Activated B cell treated with CpG ODN at 0.5 μM for 24 hours (primary cell): ENCODE results near the gene TP63. TPM values are rescaled to one million over a fixed set of nuclear protein-coding genes. Genes with fewer than 3 reads are reported as not detected.

Experiments used
- ATAC-seq: fragments of 200-7000 bp; cut with Tn5 transposase; one replicate; pipeline ENCODE4 v1.10.0; 2021; ENCODE audit warnings: low read depth, mild to moderate bottlenecking, moderate library complexity
- CTCF ChIA-PET: fragments of 350-600 bp; sonication (Branson Sonifier 250); formaldehyde crosslinking; loops from one replicate; lab custom pipeline; 2021; ENCODE audit warnings: antibody characterized with exemption; lab: Charles Lee
- POLR2A ChIA-PET: fragments of 350-600 bp; sonication (Branson Sonifier 250); formaldehyde crosslinking; loops from one replicate; lab custom pipeline; 2021; ENCODE audit warnings: antibody characterized with exemption; lab: Charles Lee
- DNase-seq: peaks from one replicate; pipeline ENCODE4 v3.0.0; 2022
- H3K27ac Mint-ChIP-seq: one replicate; pipeline ENCODE4 v1.8.0; 2020; ENCODE audit warnings: mixed read lengths
- H3K27me3 Mint-ChIP-seq: one replicate; pipeline ENCODE4 v1.8.0; 2021; ENCODE audit warnings: mixed read lengths
- H3K36me3 Mint-ChIP-seq: one replicate; pipeline ENCODE4 v1.8.0; 2021; ENCODE audit warnings: low read depth, mixed read lengths
- H3K4me1 Mint-ChIP-seq: one replicate; pipeline ENCODE4 v1.8.0; 2021; ENCODE audit warnings: mixed read lengths
- H3K4me3 Mint-ChIP-seq: one replicate; pipeline ENCODE4 v1.8.0; 2020; ENCODE audit warnings: mild to moderate bottlenecking, mixed read lengths
- H3K9me3 Mint-ChIP-seq: one replicate; pipeline ENCODE4 v1.8.0; 2020; ENCODE audit warnings: mixed read lengths
- intact Hi-C: fragments of 100-400 bp; cut with micrococcal nuclease; formaldehyde crosslinking; loops from one replicate; pipeline ENCODE4 v1.15.1; 2024
- total RNA-seq: library from RNA; stranded (reverse); gene quantifications from 2 replicates; pipeline ENCODE4 v1.2.3, GENCODE V29; 2022
- TF ChIP-seq, protein P1 (sequence below): fragments of 200-600 bp; IDR thresholded peaks from one replicate; pipeline ENCODE4 v1.8.0; 2022; ENCODE audit warnings: antibody characterized with exemption, mild to moderate bottlenecking

TP63 gene
- total RNA-seq, 1 donor from 2014 or later, result 3.9 TPM

DNA sequence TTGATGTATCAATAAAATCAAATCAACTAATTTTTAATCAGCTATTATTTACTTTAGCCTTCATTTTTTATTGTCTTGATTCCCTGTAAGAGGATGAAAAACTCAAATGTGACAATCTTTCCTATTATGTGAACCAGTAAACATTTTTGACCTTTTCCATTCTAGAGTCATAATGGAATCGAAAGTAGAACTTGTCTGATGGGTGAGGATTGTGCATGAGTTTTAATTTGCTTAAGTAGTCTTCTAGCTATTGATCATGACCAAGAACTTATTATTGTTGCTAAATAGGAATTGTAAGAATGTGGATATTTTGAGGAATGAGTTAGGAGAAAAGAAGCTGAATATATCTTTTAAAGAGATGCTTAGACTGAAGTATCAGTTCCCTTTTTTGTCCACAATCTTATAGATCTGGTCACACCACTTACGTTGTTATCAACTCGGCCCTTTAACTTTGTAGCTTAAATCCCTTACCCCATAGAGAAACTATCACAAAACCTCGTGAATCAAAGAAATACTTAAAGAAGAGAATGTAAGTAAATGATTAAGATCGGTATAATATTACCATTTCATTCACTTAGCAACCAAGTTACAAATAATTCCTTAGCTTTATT, 147.3 kb downstream of the TP63 start:
- no peak overlapping the region for H3K27ac Mint-ChIP-seq
- intact Hi-C loops, result no loop called here
- TF ChIP-seq, protein P1, sequence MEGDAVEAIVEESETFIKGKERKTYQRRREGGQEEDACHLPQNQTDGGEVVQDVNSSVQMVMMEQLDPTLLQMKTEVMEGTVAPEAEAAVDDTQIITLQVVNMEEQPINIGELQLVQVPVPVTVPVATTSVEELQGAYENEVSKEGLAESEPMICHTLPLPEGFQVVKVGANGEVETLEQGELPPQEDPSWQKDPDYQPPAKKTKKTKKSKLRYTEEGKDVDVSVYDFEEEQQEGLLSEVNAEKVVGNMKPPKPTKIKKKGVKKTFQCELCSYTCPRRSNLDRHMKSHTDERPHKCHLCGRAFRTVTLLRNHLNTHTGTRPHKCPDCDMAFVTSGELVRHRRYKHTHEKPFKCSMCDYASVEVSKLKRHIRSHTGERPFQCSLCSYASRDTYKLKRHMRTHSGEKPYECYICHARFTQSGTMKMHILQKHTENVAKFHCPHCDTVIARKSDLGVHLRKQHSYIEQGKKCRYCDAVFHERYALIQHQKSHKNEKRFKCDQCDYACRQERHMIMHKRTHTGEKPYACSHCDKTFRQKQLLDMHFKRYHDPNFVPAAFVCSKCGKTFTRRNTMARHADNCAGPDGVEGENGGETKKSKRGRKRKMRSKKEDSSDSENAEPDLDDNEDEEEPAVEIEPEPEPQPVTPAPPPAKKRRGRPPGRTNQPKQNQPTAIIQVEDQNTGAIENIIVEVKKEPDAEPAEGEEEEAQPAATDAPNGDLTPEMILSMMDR, result no peak

DNA sequence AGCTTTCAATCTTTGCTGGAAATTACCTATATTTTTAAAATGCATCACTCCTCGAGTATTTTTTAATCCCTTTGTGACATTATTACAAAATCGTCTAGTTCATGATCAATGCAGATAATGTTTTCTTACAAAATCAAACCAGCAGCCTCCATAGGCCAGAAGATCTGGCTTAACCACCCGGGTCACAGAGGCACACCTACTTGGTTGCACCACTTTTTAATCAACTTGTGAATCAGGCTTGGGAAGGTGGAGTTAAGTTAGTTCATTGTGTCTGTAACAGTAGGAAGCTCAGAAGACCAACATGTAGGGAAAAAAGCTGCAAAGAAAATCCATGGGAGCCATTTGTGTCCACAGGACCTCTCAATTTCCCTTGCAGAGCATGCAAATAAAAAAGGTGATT, 148.0 kb downstream of the TP63 start:
- no peak for ATAC-seq
- intact Hi-C loops, result no loop called here
- no peak for DNase-seq
- Mint-ChIP-seq H3K4me1 (no peaks in the 10 kb centered on the region), H3K36me3 (no peaks in the 10 kb centered on the region), H3K27ac (no peak overlapping the region), H3K4me3 (no peak overlapping the region), H3K9me3 (no peaks in the 10 kb centered on the region), H3K27me3 (no peaks in the 10 kb centered on the region)
- ChIA-PET POLR2A (no interaction called here), CTCF (interaction anchor here (0.9 kb wide), 1 partner anchor 15 kb away, joined by 3 read pairs; no protein-coding TSS in a partner anchor)
- TF ChIP-seq, protein P1, result no peak

More for the DNA sequence above, 147.3 kb downstream of the TP63 start:
- Mint-ChIP-seq H3K9me3 (no peaks in the 10 kb centered on the region), H3K4me3 (no peak overlapping the region), H3K36me3 (no peaks in the 10 kb centered on the region), H3K4me1 (no peaks in the 10 kb centered on the region), H3K27me3 (no peaks in the 10 kb centered on the region)
- POLR2A ChIA-PET, result no interaction called here
- ATAC-seq, result no peak
- CTCF ChIA-PET, result interaction anchor here (0.9 kb wide), 1 partner anchor 14 kb away, joined by 3 read pairs; no protein-coding TSS in a partner anchor
- no peak for DNase-seq

DNA sequence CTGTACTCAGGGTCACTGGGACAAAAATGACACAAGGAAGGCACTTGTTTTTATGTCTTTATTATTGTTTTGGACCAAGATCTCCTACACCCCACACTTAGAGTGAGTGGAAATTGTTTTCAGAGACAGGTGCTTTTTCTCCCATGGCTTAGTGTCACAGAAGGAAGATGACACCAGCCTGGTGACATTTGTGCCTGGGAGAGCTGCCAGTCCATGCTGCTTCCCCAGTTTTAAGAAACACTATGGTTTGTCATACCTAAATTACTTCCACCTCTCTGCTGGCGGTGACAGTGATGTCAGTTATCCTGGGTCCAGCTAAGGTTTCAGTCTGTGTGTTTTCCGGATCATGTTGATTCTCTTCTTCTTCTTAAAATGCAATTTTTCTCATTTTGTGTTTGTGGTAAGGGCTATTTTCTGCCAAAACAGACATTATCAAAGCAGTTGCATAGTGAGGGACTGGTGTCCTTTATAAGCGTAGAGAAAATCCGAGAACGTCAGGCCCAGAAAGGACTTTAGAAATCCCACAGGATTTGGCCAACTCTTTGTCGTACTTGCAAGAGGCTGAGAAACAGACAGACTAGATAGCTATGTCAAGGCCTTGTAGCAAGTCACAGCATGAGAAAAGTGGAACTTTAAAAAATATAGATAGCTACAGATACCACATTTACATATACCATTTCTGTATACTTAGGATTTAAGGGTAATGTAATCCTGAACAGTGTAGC, 149.5 kb downstream of the TP63 start:
- POLR2A ChIA-PET, result no interaction called here
- TF ChIP-seq, protein P1, result no peak
- no peak overlapping the region for H3K4me3 Mint-ChIP-seq
- intact Hi-C loops, result no loop called here
- CTCF ChIA-PET, result no interaction called here
- no peaks in the 10 kb centered on the region for H3K4me1 Mint-ChIP-seq
- H3K27me3 Mint-ChIP-seq, result no peaks in the 10 kb centered on the region
- ATAC-seq (no peak), DNase-seq (no peak)
- H3K9me3 Mint-ChIP-seq, result no peaks in the 10 kb centered on the region
- no peaks in the 10 kb centered on the region for H3K36me3 Mint-ChIP-seq
- no peak overlapping the region for H3K27ac Mint-ChIP-seq

DNA sequence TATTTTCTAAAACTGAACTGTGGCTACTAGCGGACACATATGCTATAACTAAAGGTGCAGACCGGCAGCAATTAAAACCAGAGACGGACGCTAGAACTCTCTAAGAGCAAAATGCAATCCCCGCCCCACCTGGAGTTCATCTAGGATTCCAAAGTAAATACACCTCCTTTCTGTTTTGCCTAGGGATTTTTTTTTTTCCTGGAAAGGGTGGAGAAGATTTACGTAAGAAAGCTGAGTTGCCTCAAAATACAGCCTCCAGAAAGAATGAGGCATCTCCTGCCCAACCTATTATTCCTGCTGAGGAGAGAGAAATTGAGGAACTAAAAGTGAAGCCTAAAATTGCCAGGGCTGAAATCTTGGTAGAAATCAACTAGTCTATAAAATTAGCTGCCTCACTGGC, 150.2 kb downstream of the TP63 start:
- ATAC-seq (no peak), DNase-seq (no peak)
- ChIA-PET CTCF (no interaction called here), POLR2A (no interaction called here)
- intact Hi-C loops, result no loop called here
- TF ChIP-seq, protein P1, result no peak
- H3K27ac Mint-ChIP-seq, result no peak overlapping the region
- H3K36me3 Mint-ChIP-seq, result no peaks in the 10 kb centered on the region
- H3K4me1 Mint-ChIP-seq, result no peaks in the 10 kb centered on the region
- H3K9me3 Mint-ChIP-seq, result no peaks in the 10 kb centered on the region
- H3K4me3 Mint-ChIP-seq, result no peak overlapping the region
- H3K27me3 Mint-ChIP-seq, result no peaks in the 10 kb centered on the region

DNA sequence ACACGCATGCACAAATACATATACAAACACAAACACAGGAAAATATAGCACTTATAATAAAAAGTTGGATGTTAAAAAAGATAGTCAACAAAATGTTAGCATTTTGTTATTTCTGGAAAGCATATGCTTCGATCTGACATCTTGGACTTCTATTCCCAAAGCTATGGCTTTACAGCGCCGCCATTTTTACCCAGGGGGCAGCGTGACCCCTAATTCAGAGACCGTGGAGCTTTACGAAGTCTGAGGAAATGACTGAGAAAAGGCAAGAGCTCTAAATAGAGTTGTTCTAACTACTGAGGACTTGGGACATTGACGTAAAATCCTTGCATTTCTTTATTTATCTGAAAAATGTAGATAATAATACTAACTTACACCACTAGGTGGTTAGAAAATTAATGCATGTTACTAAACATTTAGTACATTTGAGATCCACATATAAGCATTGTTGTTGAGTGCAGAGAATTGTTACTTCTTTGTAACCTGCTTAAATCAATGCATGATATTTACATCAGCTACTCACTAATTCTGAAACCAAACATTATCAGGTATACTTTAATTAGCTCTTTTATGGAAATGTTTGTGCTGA, 155.4 kb downstream of the TP63 start:
- H3K9me3 Mint-ChIP-seq, result no peaks in the 10 kb centered on the region
- ATAC-seq (no peak), DNase-seq (no peak)
- H3K4me1 Mint-ChIP-seq, result peaks cover 3% of the 10 kb centered on the region
- H3K4me3 Mint-ChIP-seq, result no peak overlapping the region
- POLR2A ChIA-PET, result no interaction called here
- CTCF ChIA-PET, result no interaction called here
- TF ChIP-seq, protein P1, result no peak
- no peaks in the 10 kb centered on the region for H3K27me3 Mint-ChIP-seq
- intact Hi-C loops, result no loop called here
- H3K27ac Mint-ChIP-seq, result no peak overlapping the region
- no peaks in the 10 kb centered on the region for H3K36me3 Mint-ChIP-seq
